A549 treated with RU486 at 1 μM for 4 hours (cell line): ENCODE data around the gene GTF3C6. TPM values are rescaled to one million over a fixed set of nuclear protein-coding genes. Genes with fewer than 3 reads are reported as not detected.

Experiments used
- total RNA-seq: library from RNA; stranded (reverse); fragments of 200-300 nt; extraction: Qiagen RNA extraction; gene quantifications from 5 replicates; pipeline ENCODE4 v1.2.3, GENCODE V29; 2022; ENCODE audit warnings: low read depth

The GTF3C6 gene, protein sequence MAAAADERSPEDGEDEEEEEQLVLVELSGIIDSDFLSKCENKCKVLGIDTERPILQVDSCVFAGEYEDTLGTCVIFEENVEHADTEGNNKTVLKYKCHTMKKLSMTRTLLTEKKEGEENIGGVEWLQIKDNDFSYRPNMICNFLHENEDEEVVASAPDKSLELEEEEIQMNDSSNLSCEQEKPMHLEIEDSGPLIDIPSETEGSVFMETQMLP
- total RNA-seq: 79.1 to 94.1 TPM (median 86.7 TPM) in 5 replicates

GRCh38 chr6:110958329-110959192 lies at the start of gene GTF3C6:
Gene GTF3C6 (plus strand): TSS chr6:110958706. CDS start chr6:110958770, 64 bp downstream.

Other genes starting within 250 kb of the GTF3C6 start
- gene CDK19, start 143.2 kb upstream of the GTF3C6 start, total RNA-seq: 2.0 to 5.1 TPM (median 4.6 TPM) in 5 replicates
- gene AMD1, start 83.9 kb upstream of the GTF3C6 start, total RNA-seq: 100 to 156 TPM (median 144 TPM) in 5 replicates
- 20.9 to 37.3 TPM (median 27.8 TPM) in 5 replicates for gene RPF2, start 23.3 kb downstream of the GTF3C6 start, total RNA-seq
- 0.30 to 0.51 TPM (median 0.38 TPM) in 5 replicates for gene SLC16A10, start 128.8 kb downstream of the GTF3C6 start, total RNA-seq